GM12878 (cell line): ENCODE results near the gene SEMA5B. TPM values are rescaled to one million over a fixed set of nuclear protein-coding genes. Genes with fewer than 3 reads are reported as not detected.
A peak's percentile ranks its signal among the peaks of the same experiment; 100 is the strongest.

Source experiments
- ATAC-seq: fragments of 200-7000 bp; cut with Tn5 transposase; 3 replicates; pipeline ENCODE4 v1.9.1; 2020; ENCODE audit warnings: mild to moderate bottlenecking, moderate library complexity
- BruUV-seq: library from RNA; stranded (reverse); fragments of 400-500 nt; replicated peaks from 2 replicates; lab custom pipeline; 2021; lab: Mats Ljungman, UMichigan
- CTCF ChIA-PET: fragments of 300-600 bp; sonication (Branson Sonifier 250); formaldehyde crosslinking; extraction: SDS; loops from one replicate; lab custom pipeline; 2021; ENCODE audit warnings: inconsistent platforms; lab: Yijun Ruan, JAX
- POLR2A ChIA-PET: fragments of 350-600 bp; formaldehyde crosslinking; extraction: SDS; loops from one replicate; lab custom pipeline; 2021; ENCODE audit warnings: inconsistent platforms; lab: Charles Lee
- RAD21 ChIA-PET: fragments of 300-600 bp; sonication (Branson Sonifier 250); formaldehyde crosslinking; loops from one replicate; lab custom pipeline; 2023; ENCODE audit warnings: antibody characterized with exemption; ENCODE audit not compliant: unreplicated experiment; lab: Charles Lee
- SMC1A ChIA-PET: fragments of 300-600 bp; sonication (Branson Sonifier 250); formaldehyde crosslinking; loops from one replicate; lab custom pipeline; 2023; ENCODE audit not compliant: unreplicated experiment, uncharacterized antibody; lab: Charles Lee
- DNase-seq: peaks from one replicate; pipeline ENCODE4 v3.0.0-alpha.2; 2011; ENCODE audit warnings: low read depth, low spot score
- FAIRE-seq: peaks from 3 replicates; lab custom pipeline; 2011; peaks lifted over from hg19 to GRCh38; lab: Jason Lieb, UNC
- H2AFZ ChIP-seq: 2 replicates; pipeline ENCODE4 v1.6.0; 2011; ENCODE audit warnings: low read depth, low read length, control low read depth; ENCODE audit not compliant: control insufficient read depth
- H3K27ac ChIP-seq: 2 replicates; pipeline ENCODE4 v1.5.1; 2011; ENCODE audit warnings: control low read depth; ENCODE audit not compliant: control insufficient read depth, insufficient read depth
- H3K27me3 ChIP-seq, 2 experiments: replicated peaks in 1 of 2; 2 replicates each; pipeline versions ENCODE4 v1.6.0 to v1.6.1; 2011; ENCODE audit warnings: low read length in 1 of 2; ENCODE audit not compliant: control insufficient read depth in 2 of 2, insufficient read depth in 2 of 2
- H3K36me3 ChIP-seq, 2 experiments: 2 replicates each; pipeline ENCODE4 v1.5.1; 2011; ENCODE audit warnings: low read length in 1 of 2; ENCODE audit not compliant: control insufficient read depth in 2 of 2, insufficient read depth in 2 of 2
- H3K4me1 ChIP-seq: 2 replicates; pipeline ENCODE4 v1.6.1; 2011; ENCODE audit warnings: mild to moderate bottlenecking, low read length, moderate library complexity, mixed read lengths; ENCODE audit not compliant: control insufficient read depth, insufficient read depth
- H3K4me2 ChIP-seq: 2 replicates; pipeline ENCODE4 v1.6.0; 2011; ENCODE audit warnings: control low read depth; ENCODE audit not compliant: control insufficient read depth, insufficient read depth
- H3K4me3 ChIP-seq: fragments of 200-600 bp; sonication (generic); 2 replicates; pipeline ENCODE4 v1.5.1; 2016
- H3K79me2 ChIP-seq: 2 replicates; pipeline ENCODE4 v1.6.0; 2011; ENCODE audit warnings: low read length; ENCODE audit not compliant: control insufficient read depth, insufficient read depth
- H3K9ac ChIP-seq: 2 replicates; pipeline ENCODE4 v1.8.0; 2011; ENCODE audit warnings: low read length, control low read depth, mixed read lengths; ENCODE audit not compliant: control insufficient read depth, insufficient read depth
- H3K9me3 ChIP-seq: replicated peaks from 3 replicates; pipeline ENCODE4 v1.5.1; 2011; ENCODE audit warnings: mild to moderate bottlenecking, low read length; ENCODE audit not compliant: control insufficient read depth, insufficient read depth
- H4K20me1 ChIP-seq: 2 replicates; pipeline ENCODE4 v1.6.0; 2011; ENCODE audit not compliant: control insufficient read depth, insufficient read depth
- BMI1 ChIP-seq: fragments of 450-650 bp; IDR thresholded peaks from 2 replicates; pipeline ENCODE4 v1.6.1; 2016; ENCODE audit warnings: mild to moderate bottlenecking, moderate library complexity, borderline replicate concordance
- HCFC1 ChIP-seq: fragments of 150-350 bp; IDR thresholded peaks from 2 replicates; pipeline ENCODE4 v1.6.1; 2014; ENCODE audit warnings: low read length
- HDAC6 ChIP-seq: fragments of 200-600 bp; sonication (generic); IDR thresholded peaks from one replicate; pipeline ENCODE4 v1.8.0; 2017; ENCODE audit warnings: antibody characterized with exemption; ENCODE audit not compliant: unreplicated experiment
- MEF2A ChIP-seq: IDR thresholded peaks from 2 replicates; pipeline ENCODE4 v1.6.1; 2011; ENCODE audit warnings: low read depth, mild to moderate bottlenecking, low read length, moderate library complexity; ENCODE audit not compliant: insufficient read depth
- PAX5 ChIP-seq: IDR thresholded peaks from 2 replicates; pipeline ENCODE4 v1.6.1; 2011; ENCODE audit warnings: low read depth, low read length, borderline replicate concordance
- POLR2A ChIP-seq: IDR thresholded peaks from 2 replicates; pipeline ENCODE4 v1.6.1; 2011; ENCODE audit warnings: low read depth, mild to moderate bottlenecking, low read length
- POLR2AphosphoS5 ChIP-seq: IDR thresholded peaks from 2 replicates; pipeline ENCODE4 v1.6.1; 2011; ENCODE audit warnings: mild to moderate bottlenecking, low read length, inconsistent platforms
- SKIL ChIP-seq: fragments of 450-650 bp; IDR thresholded peaks from 2 replicates; pipeline ENCODE4 v1.6.1; 2017; ENCODE audit warnings: mild to moderate bottlenecking, low read depth, inconsistent platforms; ENCODE audit not compliant: poor library complexity, severe bottlenecking
- SREBF1 ChIP-seq: IDR thresholded peaks from 2 replicates; pipeline ENCODE4 v1.6.1; 2012; ENCODE audit warnings: mild to moderate bottlenecking, low read length
- ZBTB11 ChIP-seq: fragments of 450-650 bp; formaldehyde crosslinking; IDR thresholded peaks from 2 replicates; pipeline ENCODE4 v1.5.0; 2022; ENCODE audit warnings: mild to moderate bottlenecking, missing genetic modification characterization
- WGBS: methylation state at CpG from one replicate; pipeline ENCODE4 v1.1.6; 2016; ENCODE audit warnings: low lambda C conversion rate; ENCODE audit not compliant: insufficient replicate concordance, insufficient coverage; ENCODE audit errors: missing lambda C conversion rate; 5-methylcytosine and 5-hydroxymethylcytosine counted together
- in situ Hi-C: fragments of 300-500 bp; cut with MboI; formaldehyde crosslinking; loops from 9 replicates; pipeline ENCODE4 v1.14.3; 2018; ENCODE audit warnings: mixed read lengths
- intact Hi-C: fragments of 100-400 bp; cut with micrococcal nuclease; formaldehyde crosslinking; loops from one replicate; pipeline ENCODE4 v1.14.2; 2022; ENCODE audit not compliant: unreplicated experiment
- polyA plus RNA-seq, 11 experiments: library from polyadenylated mRNA; depleted of rRNA in 4 of 11; unstranded in 6 of 11; stranded (reverse) in 5 of 11; fragments of >200 nt; fragmentation: Nextera tagmentation in 4 of 11; fragmentation: Illumina TruSeq in 1 of 11; extraction: Ambion mirVana in 4 of 11; extraction: Trizol in 1 of 11; gene quantifications; 1 replicate in 1 of 11; 2 replicates in 10 of 11; pipeline versions ENCODE4 v1.2.1 to v1.2.3, GENCODE V29; 2011 to 2016; ENCODE audit warnings: inconsistent platforms in 2 of 11, missing spikeins in 2 of 11, low read depth in 1 of 11
- total RNA-seq, 4 experiments: library from RNA; depleted of rRNA in 3 of 4; stranded (reverse); fragments of >200 nt in 3 of 4; fragmentation: Illumina TruSeq in 1 of 4; extraction: Trizol in 1 of 4; gene quantifications; 2 replicates each; pipeline versions ENCODE4 v1.2.1 to v1.2.3, GENCODE V29; 2013 to 2021

SEMA5B gene
- total and polyA plus RNA-seq, 10 of the 15 experiments (the other 5 are each of a cell fraction or from before 2014, with no cell fraction given) = 0.05 TPM; not detected in 9

DNA sequence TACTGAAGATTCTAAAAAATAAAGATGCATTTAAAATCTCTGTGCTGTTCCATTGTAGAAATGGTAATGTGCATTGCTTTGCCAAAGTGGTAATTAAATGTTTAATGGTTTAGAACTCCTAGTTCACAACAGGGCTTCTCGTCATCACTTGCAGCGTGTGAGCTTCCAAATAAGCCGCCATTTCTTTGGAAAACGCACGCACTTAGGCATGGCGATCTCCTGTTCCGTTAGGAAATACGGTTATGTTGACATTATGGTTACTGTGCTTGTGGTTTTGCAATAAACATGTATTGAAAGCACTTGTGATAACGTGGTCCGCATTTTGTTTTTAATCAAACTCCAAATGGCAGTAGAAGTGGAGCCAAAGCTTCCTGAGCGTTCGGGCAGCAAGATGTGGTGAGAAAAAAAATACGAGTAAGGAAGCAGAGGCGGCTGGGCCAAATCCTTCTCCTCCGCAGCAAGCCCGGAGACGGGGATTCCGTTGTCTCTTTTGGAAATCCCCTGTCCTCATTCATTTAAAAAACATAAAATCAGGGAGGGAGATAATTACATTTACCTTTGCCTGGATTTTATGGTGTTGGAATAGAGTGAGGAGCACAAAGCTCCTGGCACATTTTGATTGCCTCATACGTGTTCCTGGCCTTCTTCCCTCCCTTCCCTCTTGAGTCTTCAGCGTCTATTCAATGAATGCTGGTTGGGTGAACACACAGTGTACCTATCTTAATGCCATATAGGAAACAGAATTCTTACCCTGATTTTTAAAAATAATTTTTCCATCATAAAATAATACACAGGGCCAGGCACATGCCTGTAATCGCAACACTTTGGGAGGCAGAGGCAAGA is 135.2 kb downstream of the SEMA5B start (continued):
- TF ChIP-seq HCFC1 (no peak), MEF2A (no peak), SREBF1 (no peak), BMI1 (no peak), POLR2AphosphoS5 (no peak)

DNA sequence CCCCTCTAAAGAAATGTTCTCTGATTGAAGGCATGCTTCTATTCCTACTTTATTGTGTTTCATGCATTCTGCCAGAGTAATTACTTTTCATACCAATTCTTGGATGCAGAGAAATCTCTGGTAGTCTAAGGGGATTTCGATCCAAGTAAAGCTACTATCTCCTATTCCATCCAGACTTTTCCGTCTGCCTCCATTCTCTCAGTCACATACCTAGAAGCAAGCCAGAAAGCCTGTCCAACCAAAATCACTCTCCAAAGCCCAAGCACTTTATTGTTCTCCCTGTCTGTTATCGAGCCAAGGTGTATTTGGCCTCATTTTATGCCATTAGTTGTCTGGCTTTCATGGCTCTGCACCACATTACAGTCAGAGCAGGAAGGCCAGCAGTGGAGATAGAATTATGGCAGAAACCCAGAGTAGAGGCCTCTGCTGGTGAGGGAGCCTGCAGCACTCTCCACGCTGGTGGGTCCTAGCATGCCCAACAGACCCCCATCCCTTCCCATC is 136.8 kb downstream of the SEMA5B start:
- Histone ChIP-seq H3K9ac (no peak overlapping the region), H3K4me3 (no peak overlapping the region), H4K20me1 (no peaks in the 10 kb centered on the region), H3K27me3 (no peaks in the 10 kb centered on the region), H3K9me3 (no peaks in the 10 kb centered on the region), H3K36me3 (no peaks in the 10 kb centered on the region), H3K27ac (no peak overlapping the region), H3K4me2 (no peak overlapping the region), H2AFZ (peak overlapping the region; percentile 11; the same call in 1 of the 2 replicates), H3K79me2 (no peaks in the 10 kb centered on the region), H3K4me1 (peaks cover 15% of the 10 kb centered on the region)
- 68% methylated on average over 4 of the region's 4 CpGs for WGBS
- TF ChIP-seq HDAC6 (no peak), ZBTB11 (no peak), SKIL (no peak), PAX5 (no peak), POLR2A (no peak)
- ChIA-PET CTCF (no interaction called here), RAD21 (no interaction called here), POLR2A (no interaction called here), SMC1A (no interaction called here)
- ATAC-seq (no peak), DNase-seq (no peak), FAIRE-seq (no peak)
- in situ Hi-C loops = no loop called here
- BruUV-seq = no TSS peak
- intact Hi-C loops = no loop called here
